SU-DHL-6 (cell line): ENCODE measurements around the gene POLD4.

Experiments
- EZH2phosphoT487 ChIP-seq: fragments of 200-600 bp; sonication (generic), shearing (Covaris generic); conservative IDR thresholded peaks from 2 replicates; pipeline ENCODE4 v1.6.1; 2018; ENCODE audit warnings: mild to moderate bottlenecking, antibody characterized with exemption, low read length, moderate library complexity, mixed read lengths
- TF ChIP-seq, protein P1 (sequence below): fragments of 200-600 bp; sonication (generic); IDR thresholded peaks from one replicate; pipeline ENCODE4 v1.5.1; 2017; ENCODE audit warnings: antibody characterized with exemption, mild to moderate bottlenecking, low read length, moderate library complexity; ENCODE audit not compliant: insufficient read depth, poor library complexity, severe bottlenecking

DNA sequence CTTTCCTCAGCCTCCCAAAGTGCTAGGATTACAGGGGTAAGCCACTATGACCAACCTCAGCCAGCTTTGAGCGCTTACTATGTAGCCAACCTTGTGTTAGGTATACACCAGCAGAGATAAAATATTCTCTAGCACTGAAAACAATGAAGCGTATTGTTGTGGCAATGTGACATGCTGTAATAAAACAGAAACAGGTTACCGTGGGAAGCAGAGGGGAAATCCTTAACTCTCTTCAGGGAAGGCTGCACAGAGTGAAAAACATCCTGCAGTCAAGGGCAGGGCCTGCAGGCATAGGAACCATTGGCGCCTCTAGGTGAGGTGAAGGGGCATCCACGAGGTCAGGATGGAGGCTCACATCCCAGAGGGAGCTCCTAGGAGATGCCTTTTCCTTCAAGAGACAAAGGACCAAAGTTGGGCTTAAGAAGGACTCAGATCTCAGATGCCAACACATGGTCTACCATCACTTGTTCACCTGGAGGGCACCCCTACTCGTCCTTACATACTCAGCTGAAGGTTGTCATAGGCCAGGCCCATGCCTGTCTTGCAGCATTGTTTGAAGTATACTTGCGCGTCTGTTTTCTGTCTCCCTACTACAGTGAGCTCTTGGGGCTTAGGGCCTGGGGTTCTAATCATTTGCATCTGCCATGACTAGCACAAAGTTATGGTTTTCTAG lies 8.0 kb downstream of the POLD4 start:
- TF ChIP-seq, protein P1, sequence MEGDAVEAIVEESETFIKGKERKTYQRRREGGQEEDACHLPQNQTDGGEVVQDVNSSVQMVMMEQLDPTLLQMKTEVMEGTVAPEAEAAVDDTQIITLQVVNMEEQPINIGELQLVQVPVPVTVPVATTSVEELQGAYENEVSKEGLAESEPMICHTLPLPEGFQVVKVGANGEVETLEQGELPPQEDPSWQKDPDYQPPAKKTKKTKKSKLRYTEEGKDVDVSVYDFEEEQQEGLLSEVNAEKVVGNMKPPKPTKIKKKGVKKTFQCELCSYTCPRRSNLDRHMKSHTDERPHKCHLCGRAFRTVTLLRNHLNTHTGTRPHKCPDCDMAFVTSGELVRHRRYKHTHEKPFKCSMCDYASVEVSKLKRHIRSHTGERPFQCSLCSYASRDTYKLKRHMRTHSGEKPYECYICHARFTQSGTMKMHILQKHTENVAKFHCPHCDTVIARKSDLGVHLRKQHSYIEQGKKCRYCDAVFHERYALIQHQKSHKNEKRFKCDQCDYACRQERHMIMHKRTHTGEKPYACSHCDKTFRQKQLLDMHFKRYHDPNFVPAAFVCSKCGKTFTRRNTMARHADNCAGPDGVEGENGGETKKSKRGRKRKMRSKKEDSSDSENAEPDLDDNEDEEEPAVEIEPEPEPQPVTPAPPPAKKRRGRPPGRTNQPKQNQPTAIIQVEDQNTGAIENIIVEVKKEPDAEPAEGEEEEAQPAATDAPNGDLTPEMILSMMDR = no peak
- TF ChIP-seq EZH2phosphoT487 = no peak
